NCI-H2227 treated with DMSO at 0.1 percent for 48 hours (cell line): ENCODE data around the gene SOWAHB.

Experiments used
- DNase-seq: peaks from one replicate; lab custom pipeline; 2025; lab: John Stamatoyannopoulos, UW

Gene SOWAHB

DNA sequence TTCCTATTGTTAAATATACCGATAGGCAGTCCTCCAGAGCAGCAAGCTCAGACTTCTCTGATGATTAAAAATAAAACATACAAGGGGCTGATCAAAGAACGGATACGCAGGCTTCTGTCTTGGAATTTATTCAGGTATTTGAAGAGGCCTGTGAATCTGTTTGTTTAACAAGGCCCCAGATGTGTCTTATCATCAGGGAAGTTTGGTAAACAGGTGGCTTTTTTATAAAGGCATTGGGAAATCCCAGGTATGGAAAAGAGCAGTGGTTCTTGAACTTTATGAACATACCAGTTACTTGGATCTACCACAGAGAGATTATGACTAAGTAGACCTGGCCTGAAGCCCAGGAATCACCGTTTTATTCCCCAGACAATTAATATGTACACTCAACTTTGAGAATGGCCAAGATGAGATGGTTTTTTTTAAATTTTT lies 47.9 kb downstream of the SOWAHB start:
- no peak for DNase-seq
